A673 (cell line): Measurements from ENCODE around the gene PI16.

Experiments
- EZH2 ChIP-seq: fragments of 200-600 bp; sonication (generic); IDR thresholded peaks from 2 replicates; pipeline ENCODE4 v1.6.1; 2017; ENCODE audit warnings: borderline replicate concordance, low read depth, mild to moderate bottlenecking, mixed read lengths, antibody characterized with exemption, low read length; ENCODE audit not compliant: poor library complexity, severe bottlenecking
- TF ChIP-seq, protein P1 (sequence below): fragments of 300-800, 200-600 bp; sonication (generic); conservative IDR thresholded peaks from 2 replicates; pipeline ENCODE4 v1.5.1; 2017; ENCODE audit warnings: low read depth, mild to moderate bottlenecking, antibody characterized with exemption, low read length, moderate library complexity, mixed read lengths

GRCh38 chr6:36928547-36928918 is 26.0 kb upstream of the PI16 start:
- TF ChIP-seq, protein P1, sequence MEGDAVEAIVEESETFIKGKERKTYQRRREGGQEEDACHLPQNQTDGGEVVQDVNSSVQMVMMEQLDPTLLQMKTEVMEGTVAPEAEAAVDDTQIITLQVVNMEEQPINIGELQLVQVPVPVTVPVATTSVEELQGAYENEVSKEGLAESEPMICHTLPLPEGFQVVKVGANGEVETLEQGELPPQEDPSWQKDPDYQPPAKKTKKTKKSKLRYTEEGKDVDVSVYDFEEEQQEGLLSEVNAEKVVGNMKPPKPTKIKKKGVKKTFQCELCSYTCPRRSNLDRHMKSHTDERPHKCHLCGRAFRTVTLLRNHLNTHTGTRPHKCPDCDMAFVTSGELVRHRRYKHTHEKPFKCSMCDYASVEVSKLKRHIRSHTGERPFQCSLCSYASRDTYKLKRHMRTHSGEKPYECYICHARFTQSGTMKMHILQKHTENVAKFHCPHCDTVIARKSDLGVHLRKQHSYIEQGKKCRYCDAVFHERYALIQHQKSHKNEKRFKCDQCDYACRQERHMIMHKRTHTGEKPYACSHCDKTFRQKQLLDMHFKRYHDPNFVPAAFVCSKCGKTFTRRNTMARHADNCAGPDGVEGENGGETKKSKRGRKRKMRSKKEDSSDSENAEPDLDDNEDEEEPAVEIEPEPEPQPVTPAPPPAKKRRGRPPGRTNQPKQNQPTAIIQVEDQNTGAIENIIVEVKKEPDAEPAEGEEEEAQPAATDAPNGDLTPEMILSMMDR: no peak
- no peak for TF ChIP-seq EZH2
